ENCODE results near the gene SLC26A8.

Gene SLC26A8

DNA sequence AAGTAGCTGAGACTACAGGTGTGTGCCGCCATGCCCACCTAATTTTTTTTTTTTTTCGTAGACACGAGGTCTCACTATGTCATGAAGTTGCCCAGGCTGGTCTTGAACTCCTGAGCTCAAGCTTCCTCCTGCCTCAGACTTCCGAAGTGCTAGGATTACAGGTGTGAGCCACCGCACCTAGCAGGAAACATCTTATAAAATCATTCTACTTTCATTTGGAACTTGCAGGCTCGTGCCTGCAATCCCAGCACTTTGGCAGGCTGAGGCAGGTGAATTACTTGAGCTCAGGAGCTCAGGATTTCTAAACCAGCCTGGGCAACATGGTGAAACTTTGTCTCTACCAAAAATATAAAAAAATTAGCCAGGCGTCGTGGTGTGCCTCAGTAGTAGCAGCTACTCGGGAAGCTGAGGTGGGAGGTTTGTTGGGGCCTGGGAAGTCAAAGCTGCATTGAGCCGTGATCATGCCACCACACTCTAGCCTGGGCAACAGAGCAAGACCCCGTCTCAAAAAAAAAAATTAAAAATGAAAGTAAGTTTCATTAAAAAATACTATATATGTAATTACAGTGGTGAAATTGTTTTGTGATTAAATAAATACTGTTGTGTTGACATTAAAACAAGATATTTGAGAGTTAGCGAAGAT is 18.3 kb upstream of the SLC26A8 start:
- DNase-seq (ENCODE audit: low read depth, low spot score), result no peak
- TF ChIP-seq, protein P1, sequence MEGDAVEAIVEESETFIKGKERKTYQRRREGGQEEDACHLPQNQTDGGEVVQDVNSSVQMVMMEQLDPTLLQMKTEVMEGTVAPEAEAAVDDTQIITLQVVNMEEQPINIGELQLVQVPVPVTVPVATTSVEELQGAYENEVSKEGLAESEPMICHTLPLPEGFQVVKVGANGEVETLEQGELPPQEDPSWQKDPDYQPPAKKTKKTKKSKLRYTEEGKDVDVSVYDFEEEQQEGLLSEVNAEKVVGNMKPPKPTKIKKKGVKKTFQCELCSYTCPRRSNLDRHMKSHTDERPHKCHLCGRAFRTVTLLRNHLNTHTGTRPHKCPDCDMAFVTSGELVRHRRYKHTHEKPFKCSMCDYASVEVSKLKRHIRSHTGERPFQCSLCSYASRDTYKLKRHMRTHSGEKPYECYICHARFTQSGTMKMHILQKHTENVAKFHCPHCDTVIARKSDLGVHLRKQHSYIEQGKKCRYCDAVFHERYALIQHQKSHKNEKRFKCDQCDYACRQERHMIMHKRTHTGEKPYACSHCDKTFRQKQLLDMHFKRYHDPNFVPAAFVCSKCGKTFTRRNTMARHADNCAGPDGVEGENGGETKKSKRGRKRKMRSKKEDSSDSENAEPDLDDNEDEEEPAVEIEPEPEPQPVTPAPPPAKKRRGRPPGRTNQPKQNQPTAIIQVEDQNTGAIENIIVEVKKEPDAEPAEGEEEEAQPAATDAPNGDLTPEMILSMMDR (IDR thresholded peaks at IDR 0.05; ENCODE audit: low read depth, low read length), result no peak
- in situ Hi-C loops (cut with HindIII; ENCODE audit: low sequenced_read_pairs), result no loop called here

DNA sequence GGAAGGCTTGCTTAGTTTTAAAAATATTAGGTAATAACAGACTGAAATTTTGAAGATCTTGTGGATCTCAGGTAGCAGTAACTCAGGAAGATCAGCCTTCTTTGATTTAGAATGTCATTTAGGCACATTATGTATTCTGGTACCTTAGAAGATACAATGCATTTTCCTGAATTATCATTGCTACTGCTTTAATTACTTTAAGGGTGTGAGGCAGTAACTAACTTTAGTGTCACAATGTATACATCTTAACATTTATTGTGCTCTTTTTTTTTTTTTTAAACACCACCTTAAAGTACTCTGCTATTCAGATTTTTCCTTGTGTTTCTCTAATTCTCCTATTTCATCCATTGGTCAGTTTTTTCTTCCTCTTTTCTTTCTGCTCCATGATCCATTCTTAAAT is 16.5 kb upstream of the SLC26A8 start:
- TF ChIP-seq, protein P1 (IDR thresholded peaks at IDR 0.05; ENCODE audit: low read depth, low read length), result no peak
- in situ Hi-C loops (cut with HindIII; ENCODE audit: low sequenced_read_pairs), result no loop called here

More for the DNA sequence above, 18.3 kb upstream of the SLC26A8 start:
- no peak overlapping the region for H3K4me3 ChIP-seq (ENCODE audit: low read depth, low read length)

DNA sequence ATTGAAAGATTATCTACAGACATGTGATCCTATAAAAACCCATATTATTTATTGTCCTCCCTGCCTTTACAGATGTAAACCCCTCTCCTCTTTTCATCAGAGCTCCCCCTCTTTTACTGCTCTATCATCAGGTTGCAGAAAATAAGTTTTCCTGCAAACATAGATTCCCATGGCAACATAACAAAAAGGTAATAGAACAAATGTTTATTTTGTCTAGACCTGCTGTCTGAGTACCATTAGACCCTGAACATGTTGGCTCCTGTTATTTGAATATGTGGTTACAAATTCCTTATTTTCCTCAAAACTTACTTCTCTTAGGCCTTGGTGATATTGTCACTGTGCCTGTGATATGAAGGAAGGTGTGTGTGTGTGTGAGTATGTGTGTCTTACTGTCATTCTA is 14.7 kb upstream of the SLC26A8 start:
- in situ Hi-C loops (cut with HindIII; ENCODE audit: low sequenced_read_pairs), result no loop called here
- H3K4me3 ChIP-seq (ENCODE audit: low read depth, low read length), result no peak overlapping the region
- TF ChIP-seq, protein P1 (IDR thresholded peaks at IDR 0.05; ENCODE audit: low read depth, low read length), result no peak
- peak; percentile 17 for DNase-seq (ENCODE audit: low read depth, low spot score)

More for the DNA sequence above, 16.5 kb upstream of the SLC26A8 start:
- H3K4me3 ChIP-seq (ENCODE audit: low read depth, low read length), result no peak overlapping the region
- DNase-seq (ENCODE audit: low read depth, low spot score), result no peak

DNA sequence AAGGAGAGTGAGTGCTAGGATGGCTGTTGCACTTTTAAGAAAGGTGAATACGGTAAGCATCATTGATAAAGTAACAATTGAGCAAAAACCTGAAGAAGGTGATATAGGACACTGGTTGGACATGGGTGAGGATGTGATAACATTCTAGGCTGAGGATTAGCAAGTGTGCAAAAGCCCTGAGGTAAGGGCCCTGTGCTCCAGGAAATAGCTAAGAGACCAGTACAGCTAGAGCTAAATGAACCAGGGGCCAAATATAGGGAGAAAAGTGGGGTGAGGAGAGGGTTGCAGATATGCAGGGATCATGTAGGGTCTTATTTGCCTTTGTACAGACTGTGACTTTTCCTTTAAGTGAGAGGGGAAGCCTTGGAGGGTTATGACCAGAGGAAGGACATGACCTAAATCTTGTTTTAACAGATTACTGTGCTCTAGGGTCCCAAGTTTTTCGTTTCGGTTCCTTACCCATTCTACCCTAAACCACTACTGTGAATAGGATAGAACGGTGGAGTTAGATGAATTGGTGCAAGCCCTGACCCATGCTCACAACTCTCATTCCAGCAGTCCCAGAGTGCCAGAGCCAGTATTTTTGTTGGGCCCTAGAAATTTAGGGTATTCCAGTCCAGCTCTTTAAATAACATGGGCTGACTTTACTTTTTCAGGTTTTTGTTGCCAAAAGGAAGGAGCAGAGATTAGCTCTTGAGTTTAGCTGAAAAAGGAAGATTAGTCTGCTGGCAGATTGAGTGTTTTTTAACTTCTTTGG is 13.9 kb upstream of the SLC26A8 start:
- no peak overlapping the region for H3K4me3 ChIP-seq (ENCODE audit: low read depth, low read length)
- DNase-seq (ENCODE audit: low read depth, low spot score), result no peak
- TF ChIP-seq, protein P1 (IDR thresholded peaks at IDR 0.05; ENCODE audit: low read depth, low read length), result no peak
- in situ Hi-C loops (cut with HindIII; ENCODE audit: low sequenced_read_pairs), result no loop called here

DNA sequence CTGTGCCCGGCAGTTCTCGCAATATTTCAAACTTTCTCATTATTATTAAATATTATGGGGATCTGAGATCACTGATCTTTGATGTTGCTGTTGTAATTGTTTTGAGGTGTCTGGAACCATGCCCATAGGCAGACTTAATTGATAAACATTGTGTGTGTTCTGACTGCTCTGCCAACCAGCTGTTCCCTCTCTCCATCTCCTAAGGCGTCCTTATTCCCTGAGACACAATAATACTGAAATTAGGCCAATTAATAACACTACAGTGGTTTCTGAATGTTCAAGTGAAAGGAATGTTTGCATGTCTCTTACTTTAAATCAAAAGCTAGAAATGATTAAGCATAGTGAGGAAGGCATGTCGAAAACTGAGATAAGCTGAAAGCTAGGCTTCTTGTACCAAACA is 10.8 kb upstream of the SLC26A8 start:
- no peak overlapping the region for H3K4me3 ChIP-seq (ENCODE audit: low read depth, low read length)
- DNase-seq (ENCODE audit: low read depth, low spot score), result no peak
- in situ Hi-C loops (cut with HindIII; ENCODE audit: low sequenced_read_pairs), result no loop called here
- TF ChIP-seq, protein P1 (IDR thresholded peaks at IDR 0.05; ENCODE audit: low read depth, low read length), result no peak

DNA sequence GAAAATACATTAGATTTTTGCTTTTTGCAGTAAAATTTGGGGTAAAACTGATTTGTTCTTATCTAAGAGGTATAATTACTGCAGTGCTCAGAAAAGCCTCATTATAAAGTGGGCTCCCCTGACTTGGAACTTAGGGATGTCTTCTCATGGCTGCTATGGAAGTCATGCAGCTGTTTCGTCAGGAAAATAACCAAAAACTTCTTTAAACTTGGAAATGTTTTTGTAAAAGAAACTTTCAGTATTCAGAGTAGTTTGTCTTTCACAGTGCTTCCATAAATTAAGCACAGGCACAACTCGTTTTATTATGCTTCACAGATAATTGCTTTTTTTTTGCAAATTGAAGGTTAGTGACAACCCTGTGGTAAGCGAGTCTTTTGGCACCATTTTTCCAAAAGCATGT is 10.0 kb upstream of the SLC26A8 start:
- no peak overlapping the region for H3K4me3 ChIP-seq (ENCODE audit: low read depth, low read length)
- in situ Hi-C loops (cut with HindIII; ENCODE audit: low sequenced_read_pairs), result no loop called here
- TF ChIP-seq, protein P1 (IDR thresholded peaks at IDR 0.05; ENCODE audit: low read depth, low read length), result no peak
- no peak for DNase-seq (ENCODE audit: low read depth, low spot score)
